Pons (tissue), 1 donor: ENCODE results near the gene CIAO3.

Experiments used
- DNase-seq: peaks from one replicate; pipeline ENCODE4 v3.0.0-alpha.2; 2016; ENCODE audit warnings: low spot score

CIAO3 gene

DNA sequence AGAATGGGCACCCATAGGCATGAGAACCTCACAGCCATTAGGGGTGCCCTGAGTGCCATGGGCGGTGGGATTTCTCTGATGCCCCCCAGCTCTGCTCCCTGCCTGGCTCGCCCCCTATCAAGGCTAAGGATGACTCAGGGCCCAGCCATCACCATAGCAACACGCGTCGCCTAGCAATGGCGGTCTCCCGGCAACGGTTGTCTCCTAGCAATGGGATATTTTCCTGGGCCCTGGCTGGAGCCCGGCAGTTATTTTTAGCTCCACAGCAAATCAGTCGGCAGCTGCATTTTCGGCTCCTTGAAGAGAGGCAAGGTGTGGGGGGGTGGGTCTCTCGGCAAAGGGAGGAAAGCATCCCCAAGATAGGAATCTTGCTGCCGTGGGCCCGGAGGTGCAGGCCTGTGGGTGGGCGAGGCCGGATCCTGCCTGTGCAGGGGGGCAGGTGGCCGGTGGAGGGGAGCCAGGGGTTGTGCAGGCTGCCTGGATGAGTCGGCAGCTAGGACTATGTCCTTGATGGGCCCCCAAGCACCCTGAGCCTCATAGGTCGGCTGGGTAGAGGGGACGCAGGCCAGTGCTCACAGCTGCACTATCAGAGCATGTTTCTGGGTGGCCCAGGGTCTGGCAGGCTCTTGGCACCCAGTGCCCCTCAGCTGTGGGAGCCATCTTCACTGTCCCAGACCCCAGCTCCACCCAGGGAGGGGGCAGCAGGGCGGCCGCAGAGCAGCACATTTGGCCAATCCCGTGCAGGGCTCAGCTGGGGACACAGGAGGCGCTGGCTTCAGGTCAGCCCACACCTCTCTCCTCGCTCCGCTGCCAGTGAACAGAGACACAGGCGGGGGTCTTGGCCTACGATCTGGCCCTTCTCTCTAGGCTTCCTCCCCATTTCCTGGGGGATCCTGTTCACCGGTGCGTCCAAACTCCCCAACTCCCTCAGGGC lies 31.0 kb downstream of the CIAO3 start:
- peak; percentile 86 for DNase-seq

DNA sequence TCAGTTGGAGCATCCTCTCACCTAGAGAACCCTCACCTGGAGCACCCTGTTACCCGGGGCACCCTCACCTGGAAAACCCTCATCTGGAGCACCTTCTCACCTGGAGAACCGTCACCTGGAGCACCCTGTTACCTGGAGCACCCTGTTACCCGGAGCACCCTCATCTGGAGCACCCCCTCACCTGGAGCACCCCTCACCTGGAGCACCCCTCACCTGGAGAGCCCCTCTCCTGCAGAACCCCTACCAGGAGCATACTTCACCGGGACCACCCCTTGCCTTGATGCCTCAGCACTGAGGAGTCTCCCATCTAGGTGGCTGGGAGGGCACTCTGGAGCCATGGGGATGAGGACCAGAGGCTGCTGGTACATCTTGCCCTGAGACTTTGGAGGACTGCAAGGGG lies 31.8 kb downstream of the CIAO3 start:
- DNase-seq, result no peak

DNA sequence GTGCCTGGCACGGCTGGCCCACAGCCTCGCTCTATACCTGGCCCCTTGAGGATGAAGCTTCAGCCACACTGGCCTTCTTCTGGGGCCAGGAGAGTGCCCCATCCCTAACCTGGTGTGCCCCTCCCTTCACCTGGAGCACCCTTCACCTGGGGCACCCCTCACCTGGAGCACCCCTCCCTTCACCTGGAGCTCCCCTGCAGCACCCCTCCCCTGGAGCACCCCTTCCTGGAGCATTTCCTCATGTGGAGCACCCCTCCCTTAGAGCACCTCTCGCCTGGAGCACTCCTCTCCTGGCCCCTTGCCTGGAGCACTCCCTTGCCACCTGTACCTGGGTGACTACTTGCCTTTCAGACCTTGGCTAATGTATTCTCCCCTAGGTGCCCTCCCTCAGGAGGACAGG lies 32.8 kb downstream of the CIAO3 start:
- DNase-seq, result no peak

DNA sequence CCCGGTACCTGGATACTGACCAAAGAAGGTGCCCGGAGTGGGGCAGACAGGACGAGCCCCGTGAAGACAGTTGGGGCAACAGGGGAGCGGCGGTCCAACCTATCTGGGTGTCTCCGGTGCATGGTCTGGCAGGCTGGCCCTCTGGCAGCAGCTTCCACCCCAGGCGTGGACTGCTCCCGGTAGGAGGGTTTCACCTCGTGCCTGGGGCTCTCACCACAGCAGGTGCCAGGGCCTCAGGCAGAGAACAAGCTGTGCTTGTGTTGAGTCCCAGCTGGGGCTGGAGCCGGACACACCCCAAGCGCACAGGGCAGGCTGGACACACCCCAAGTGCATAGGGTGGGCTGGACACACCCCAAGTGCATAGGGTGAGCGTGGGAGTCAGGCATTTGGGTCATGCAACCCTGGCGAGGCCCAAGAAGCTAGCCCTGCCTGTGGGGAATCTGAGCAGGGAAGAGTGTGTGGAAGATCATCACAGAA lies 33.7 kb downstream of the CIAO3 start:
- DNase-seq, result no peak

- no peak for DNase-seq
Measured at GRCh38 chr16:706189-707061, 34.4 kb downstream of the CIAO3 start.

DNA sequence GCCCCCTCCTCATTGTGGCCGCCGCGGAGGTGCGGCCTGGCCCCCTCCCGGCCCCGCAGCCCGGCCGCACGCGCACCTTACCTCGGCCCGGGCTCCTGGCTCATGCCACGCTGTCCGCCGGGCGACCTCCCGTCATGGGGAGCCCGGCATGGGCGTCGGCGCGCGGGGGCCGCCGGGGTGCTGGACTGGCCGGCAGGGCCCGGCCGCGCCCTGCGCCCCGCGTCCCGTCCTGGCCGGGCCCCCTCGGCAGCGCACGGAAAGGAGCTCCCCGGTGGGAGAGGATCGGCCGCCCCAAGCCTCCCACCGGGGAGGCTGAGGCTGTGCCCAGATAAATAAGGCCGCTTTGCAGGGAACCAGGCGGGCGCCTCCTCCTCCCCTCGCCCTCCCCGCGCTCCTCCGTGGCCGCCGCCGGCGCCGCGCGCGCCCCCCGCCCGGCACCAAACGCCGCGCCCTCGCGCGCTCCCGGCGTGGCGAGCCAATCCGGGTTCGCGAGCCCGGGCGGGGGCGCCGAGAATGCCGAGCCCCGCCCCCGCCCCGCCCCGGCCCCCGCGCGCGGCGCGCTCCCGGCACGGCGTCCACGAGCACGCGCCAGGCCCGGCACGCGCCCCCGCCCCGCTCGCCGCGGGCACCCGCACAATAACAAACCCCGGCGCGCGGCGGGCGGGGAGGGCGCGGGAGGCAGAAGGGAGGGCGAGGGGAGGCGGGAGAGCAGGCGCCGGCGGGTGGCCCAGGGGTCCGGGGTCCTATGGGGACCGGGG lies 35.2 kb downstream of the CIAO3 start, which contains the start of gene FBXL16:
Gene FBXL16 (minus strand): TSS at position 371 of the 758 bp plus-strand sequence. CDS start 8,396 bp downstream, outside the sequence.
- DNase-seq, result no peak

GRCh38 chr16:704552-705380 lies 36.0 kb downstream of the CIAO3 start:
- DNase-seq, result no peak

- no peak for DNase-seq
Measured at GRCh38 chr16:704047-704446, 36.8 kb downstream of the CIAO3 start.

- no peak for DNase-seq
Measured at GRCh38 chr16:703406-703805, 37.4 kb downstream of the CIAO3 start.

DNA sequence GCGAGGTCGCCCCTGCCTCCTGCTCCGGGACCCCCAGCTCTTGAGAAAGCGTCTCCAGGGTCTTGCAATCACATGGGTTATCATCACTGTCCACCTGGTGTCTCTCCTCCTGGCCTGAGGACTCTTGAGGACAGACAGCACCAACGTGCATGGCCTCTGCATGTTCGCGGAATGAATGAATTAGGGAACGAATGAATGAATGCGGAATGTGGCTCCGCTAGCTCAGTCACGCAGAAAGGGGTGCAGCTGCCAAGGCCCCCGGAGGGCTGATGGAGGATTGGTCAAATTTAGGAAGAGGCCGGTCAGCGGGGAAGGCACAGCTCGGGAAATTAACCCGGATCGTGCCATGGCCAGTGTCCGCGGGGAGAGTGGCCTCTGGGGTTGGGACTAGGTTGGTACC lies 38.5 kb downstream of the CIAO3 start:
- no peak for DNase-seq

DNA sequence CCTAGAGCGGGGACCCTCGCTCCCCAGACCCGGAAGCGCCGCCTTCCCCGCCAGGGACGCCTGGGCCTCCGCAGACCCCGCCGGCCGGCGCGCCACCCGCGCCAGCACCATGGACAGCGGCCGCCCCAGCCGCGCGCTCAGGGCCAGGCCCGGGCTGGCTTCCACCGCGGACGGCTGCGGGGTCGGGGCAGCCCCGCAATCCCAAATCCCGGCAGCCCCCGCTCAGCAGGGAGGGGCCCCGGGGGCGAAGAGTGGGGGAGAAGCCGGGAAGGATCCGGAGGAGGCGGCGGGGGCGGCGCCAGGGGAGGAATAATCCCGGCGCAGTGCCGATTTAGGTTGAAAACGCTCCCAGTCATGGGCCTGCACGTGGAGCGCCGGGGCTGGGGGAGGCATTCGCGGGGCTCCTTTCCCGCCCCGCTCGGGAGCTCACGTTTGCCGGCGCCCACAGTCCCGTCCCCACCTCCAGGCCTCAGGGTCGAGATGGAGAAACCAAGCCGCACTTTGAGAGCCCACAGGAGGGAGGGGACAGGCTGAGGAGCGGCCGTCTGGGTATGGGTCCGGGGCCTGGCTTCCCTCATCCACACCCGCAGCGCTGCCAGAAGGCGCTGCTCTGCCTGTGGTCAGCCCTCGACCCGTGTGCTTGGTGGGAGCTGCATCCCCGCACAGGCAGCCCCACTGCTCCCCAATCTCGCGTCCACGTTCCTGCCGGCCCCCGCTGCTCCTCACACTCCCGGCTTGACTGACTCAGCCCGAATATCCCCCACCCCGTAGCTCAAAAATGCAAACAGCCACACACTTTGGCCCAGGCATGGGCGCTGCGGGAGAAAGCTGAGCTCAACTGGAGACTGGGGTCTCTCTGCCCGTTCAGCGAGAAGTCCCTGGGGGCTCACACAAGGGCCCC lies 39.9 kb downstream of the CIAO3 start:
- no peak for DNase-seq

DNA sequence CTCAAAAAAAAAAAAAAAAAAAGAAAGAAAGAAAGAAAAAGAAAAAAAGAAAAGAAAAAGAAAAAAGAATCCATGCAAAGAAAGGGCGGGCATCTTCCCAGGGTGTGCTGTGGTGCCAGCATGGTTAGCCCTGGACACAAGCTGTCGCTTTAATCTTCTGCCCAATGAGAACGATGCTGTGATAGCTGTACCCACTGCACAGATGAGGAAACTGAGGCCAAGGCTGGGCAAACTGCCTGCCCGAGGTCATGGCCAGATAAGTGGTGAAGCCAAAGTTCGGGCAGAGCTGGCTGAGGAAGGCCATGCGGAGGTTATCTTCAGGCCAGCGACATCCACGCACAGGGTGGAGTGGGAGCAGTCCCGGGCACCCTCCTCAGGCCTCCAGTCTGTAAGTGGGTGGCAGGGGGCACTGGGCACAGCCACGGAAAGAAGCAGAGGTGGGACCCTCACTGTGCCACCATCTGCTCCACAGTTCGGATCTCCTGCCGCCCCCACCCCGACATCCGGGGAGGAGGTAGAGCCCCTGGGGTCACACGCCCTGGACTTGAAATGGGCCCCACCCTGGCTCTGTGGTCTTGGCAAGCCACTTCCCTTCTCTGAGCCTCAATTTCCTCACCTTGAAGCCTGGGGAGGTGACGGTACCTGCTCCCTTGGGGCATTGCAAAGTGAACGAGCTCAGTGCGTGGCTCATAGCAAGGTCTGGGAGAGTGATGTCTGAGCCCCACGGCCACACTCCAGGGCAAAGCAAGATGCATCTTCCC lies 41.7 kb downstream of the CIAO3 start:
- no peak for DNase-seq

GRCh38 chr16:695355-696089 lies 45.3 kb downstream of the CIAO3 start:
- no peak for DNase-seq

- DNase-seq, result no peak
Measured at GRCh38 chr16:694863-695354, 45.9 kb downstream of the CIAO3 start.

GRCh38 chr16:694187-694862 lies 46.5 kb downstream of the CIAO3 start:
- no peak for DNase-seq

DNA sequence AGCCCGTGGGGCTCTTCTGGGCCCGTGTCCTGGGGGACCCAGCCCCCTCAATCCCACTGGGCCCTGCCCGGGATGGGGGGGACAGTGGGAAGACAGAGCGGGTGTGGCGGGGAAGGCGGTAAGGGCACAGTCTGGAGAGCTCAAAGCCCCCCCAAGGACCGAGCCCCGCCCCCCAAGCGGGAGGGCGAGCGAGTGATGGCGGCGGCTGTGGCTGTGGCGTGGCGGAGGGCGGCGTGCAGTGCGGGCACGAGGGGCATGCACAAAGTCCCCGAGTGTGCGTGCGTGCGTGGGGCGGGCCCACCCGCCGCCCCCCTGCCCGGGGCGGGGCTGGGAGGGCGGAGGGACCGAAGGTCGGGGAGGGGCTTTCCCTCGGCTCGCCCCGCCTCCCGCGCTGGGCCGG lies 47.0 kb downstream of the CIAO3 start:
- DNase-seq, result no peak

GRCh38 chr16:693364-693763 lies 47.4 kb downstream of the CIAO3 start:
- no peak for DNase-seq
